ENCODE results near the gene PRDM10.
A peak's percentile ranks its signal among the peaks of the same experiment; 100 is the strongest.
"Not testable (repeated sequence)": the region's sequence is repeated elsewhere in the genome, so short reads cannot be mapped to it uniquely, and the experiment has no call there.

The PRDM10 gene

GRCh38 chr11:129968591-129969419 is 33.8 kb downstream of the PRDM10 start:
- no peak overlapping the region for H3K4me3 ChIP-seq (ENCODE audit: low read depth in 1 of 5, low read length in 5 of 5)
- peaks cover 0 to 7% (median 0%) of the 10 kb centered on the region in 5 donors for H3K4me1 ChIP-seq (ENCODE audit: control insufficient read depth in 5 of 5, insufficient read depth in 5 of 5, low read length in 5 of 5)
- H3K36me3 ChIP-seq (ENCODE audit: control insufficient read depth in 5 of 5, insufficient read depth in 5 of 5, low read length in 5 of 5), result no peaks in the 10 kb centered on the region
- no peak overlapping the region for H3K27ac ChIP-seq (ENCODE audit: low read depth, low read length)
- no peaks in the 10 kb centered on the region for H3K9me3 ChIP-seq (ENCODE audit: control insufficient read depth in 5 of 5, low read length in 5 of 5)
- H3K9ac ChIP-seq (ENCODE audit: low read length in 5 of 5), result peak overlapping the region in 1 of 5 donors; percentile 0
- H3K27me3 ChIP-seq (ENCODE audit: control insufficient read depth in 5 of 5, insufficient read depth in 4 of 5, low read length in 5 of 5), result no peaks in the 10 kb centered on the region

GRCh38 chr11:129967996-129968395 is 34.6 kb downstream of the PRDM10 start:
- Histone ChIP-seq H3K9ac (ENCODE audit: low read length in 5 of 5) (no peak overlapping the region), H3K27me3 (ENCODE audit: control insufficient read depth in 5 of 5, insufficient read depth in 4 of 5, low read length in 5 of 5) (no peaks in the 10 kb centered on the region), H3K4me1 (ENCODE audit: control insufficient read depth in 5 of 5, insufficient read depth in 5 of 5, low read length in 5 of 5) (peaks cover 0 to 7% (median 0%) of the 10 kb centered on the region in 5 donors), H3K36me3 (ENCODE audit: control insufficient read depth in 5 of 5, insufficient read depth in 5 of 5, low read length in 5 of 5) (no peaks in the 10 kb centered on the region), H3K27ac (ENCODE audit: low read depth, low read length) (no peak overlapping the region), H3K4me3 (ENCODE audit: low read depth in 1 of 5, low read length in 5 of 5) (no peak overlapping the region), H3K9me3 (ENCODE audit: control insufficient read depth in 5 of 5, low read length in 5 of 5) (no peaks in the 10 kb centered on the region)

- H3K27ac ChIP-seq (ENCODE audit: low read depth, low read length), result no peak overlapping the region
- no peak overlapping the region for H3K9ac ChIP-seq (ENCODE audit: low read length in 5 of 5)
- peaks cover 0 to 5% (median 2%) of the 10 kb centered on the region in 5 donors for H3K36me3 ChIP-seq (ENCODE audit: control insufficient read depth in 5 of 5, insufficient read depth in 5 of 5, low read length in 5 of 5)
- H3K27me3 ChIP-seq (ENCODE audit: control insufficient read depth in 5 of 5, insufficient read depth in 4 of 5, low read length in 5 of 5), result no peaks in the 10 kb centered on the region
- H3K4me1 ChIP-seq (ENCODE audit: control insufficient read depth in 5 of 5, insufficient read depth in 5 of 5, low read length in 5 of 5), result peaks cover 0 to 7% (median 0%) of the 10 kb centered on the region in 5 donors
- H3K9me3 ChIP-seq (ENCODE audit: control insufficient read depth in 5 of 5, low read length in 5 of 5), result no peaks in the 10 kb centered on the region
- no peak overlapping the region for H3K4me3 ChIP-seq (ENCODE audit: low read depth in 1 of 5, low read length in 5 of 5)
Measured at GRCh38 chr11:129965248-129965647, 37.4 kb downstream of the PRDM10 start.

GRCh38 chr11:129960216-129961214 is 42.1 kb downstream of the PRDM10 start:
- no peak overlapping the region for H3K9ac ChIP-seq (ENCODE audit: low read length in 5 of 5)
- H3K4me1 ChIP-seq (ENCODE audit: control insufficient read depth in 5 of 5, insufficient read depth in 5 of 5, low read length in 5 of 5), result no peaks in the 10 kb centered on the region

GRCh38 chr11:129959687-129960086 is 42.9 kb downstream of the PRDM10 start:
- Histone ChIP-seq H3K9me3 (ENCODE audit: control insufficient read depth in 5 of 5, low read length in 5 of 5) (no peaks in the 10 kb centered on the region), H3K27ac (ENCODE audit: low read depth, low read length) (no peak overlapping the region), H3K4me3 (ENCODE audit: low read depth in 1 of 5, low read length in 5 of 5) (no peak overlapping the region), H3K4me1 (ENCODE audit: control insufficient read depth in 5 of 5, insufficient read depth in 5 of 5, low read length in 5 of 5) (no peaks in the 10 kb centered on the region), H3K27me3 (ENCODE audit: control insufficient read depth in 5 of 5, insufficient read depth in 4 of 5, low read length in 5 of 5) (no peaks in the 10 kb centered on the region), H3K36me3 (ENCODE audit: control insufficient read depth in 5 of 5, insufficient read depth in 5 of 5, low read length in 5 of 5) (peaks cover 8 to 30% (median 13%) of the 10 kb centered on the region in 5 donors), H3K9ac (ENCODE audit: low read length in 5 of 5) (no peak overlapping the region)

More at GRCh38 chr11:129960216-129961214, 42.1 kb downstream of the PRDM10 start:
- Histone ChIP-seq H3K27me3 (ENCODE audit: control insufficient read depth in 5 of 5, insufficient read depth in 4 of 5, low read length in 5 of 5) (no peaks in the 10 kb centered on the region), H3K4me3 (ENCODE audit: low read depth in 1 of 5, low read length in 5 of 5) (no peak overlapping the region), H3K36me3 (ENCODE audit: control insufficient read depth in 5 of 5, insufficient read depth in 5 of 5, low read length in 5 of 5) (peaks cover 8 to 26% (median 13%) of the 10 kb centered on the region in 5 donors), H3K9me3 (ENCODE audit: control insufficient read depth in 5 of 5, low read length in 5 of 5) (no peaks in the 10 kb centered on the region), H3K27ac (ENCODE audit: low read depth, low read length) (no peak overlapping the region)

- no peaks in the 10 kb centered on the region for H3K27me3 ChIP-seq (ENCODE audit: control insufficient read depth in 5 of 5, insufficient read depth in 4 of 5, low read length in 5 of 5)
- no peaks in the 10 kb centered on the region for H3K9me3 ChIP-seq (ENCODE audit: control insufficient read depth in 5 of 5, low read length in 5 of 5)
Measured at GRCh38 chr11:129955282-129955681, 47.4 kb downstream of the PRDM10 start.

GRCh38 chr11:129954703-129955102 is 47.9 kb downstream of the PRDM10 start:
- peaks cover 0 to 16% (median 4%) of the 10 kb centered on the region in 5 donors for H3K4me1 ChIP-seq (ENCODE audit: control insufficient read depth in 5 of 5, insufficient read depth in 5 of 5, low read length in 5 of 5)
- H3K9ac ChIP-seq (ENCODE audit: low read length in 5 of 5); H3K27me3 ChIP-seq (ENCODE audit: control insufficient read depth in 5 of 5, insufficient read depth in 4 of 5, low read length in 5 of 5); H3K9me3 ChIP-seq (ENCODE audit: control insufficient read depth in 5 of 5, low read length in 5 of 5); H3K27ac ChIP-seq (ENCODE audit: low read depth, low read length); H3K4me3 ChIP-seq (ENCODE audit: low read depth in 1 of 5, low read length in 5 of 5): not testable (repeated sequence)
- peaks cover 6 to 26% (median 9%) of the 10 kb centered on the region in 5 donors for H3K36me3 ChIP-seq (ENCODE audit: control insufficient read depth in 5 of 5, insufficient read depth in 5 of 5, low read length in 5 of 5)

More at GRCh38 chr11:129955282-129955681, 47.4 kb downstream of the PRDM10 start:
- Histone ChIP-seq H3K27ac (ENCODE audit: low read depth, low read length) (no peak overlapping the region), H3K9ac (ENCODE audit: low read length in 5 of 5) (no peak overlapping the region), H3K4me3 (ENCODE audit: low read depth in 1 of 5, low read length in 5 of 5) (no peak overlapping the region), H3K36me3 (ENCODE audit: control insufficient read depth in 5 of 5, insufficient read depth in 5 of 5, low read length in 5 of 5) (peaks cover 6 to 27% (median 9%) of the 10 kb centered on the region in 5 donors), H3K4me1 (ENCODE audit: control insufficient read depth in 5 of 5, insufficient read depth in 5 of 5, low read length in 5 of 5) (peaks cover 0 to 10% (median 3%) of the 10 kb centered on the region in 5 donors)

- Histone ChIP-seq H3K4me3 (ENCODE audit: low read depth in 1 of 5, low read length in 5 of 5) (no peak overlapping the region), H3K9ac (ENCODE audit: low read length in 5 of 5) (no peak overlapping the region), H3K27ac (ENCODE audit: low read depth, low read length) (no peak overlapping the region), H3K9me3 (ENCODE audit: control insufficient read depth in 5 of 5, low read length in 5 of 5) (no peaks in the 10 kb centered on the region), H3K27me3 (ENCODE audit: control insufficient read depth in 5 of 5, insufficient read depth in 4 of 5, low read length in 5 of 5) (no peaks in the 10 kb centered on the region), H3K4me1 (ENCODE audit: control insufficient read depth in 5 of 5, insufficient read depth in 5 of 5, low read length in 5 of 5) (peaks cover 0 to 17% (median 4%) of the 10 kb centered on the region in 5 donors), H3K36me3 (ENCODE audit: control insufficient read depth in 5 of 5, insufficient read depth in 5 of 5, low read length in 5 of 5) (peaks cover 3 to 15% (median 9%) of the 10 kb centered on the region in 5 donors)
Measured at GRCh38 chr11:129951866-129952262, 50.8 kb downstream of the PRDM10 start.

GRCh38 chr11:129951201-129951865 is 51.3 kb downstream of the PRDM10 start:
- Histone ChIP-seq H3K9me3 (ENCODE audit: control insufficient read depth in 5 of 5, low read length in 5 of 5) (no peaks in the 10 kb centered on the region), H3K27ac (ENCODE audit: low read depth, low read length) (no peak overlapping the region), H3K4me3 (ENCODE audit: low read depth in 1 of 5, low read length in 5 of 5) (no peak overlapping the region), H3K36me3 (ENCODE audit: control insufficient read depth in 5 of 5, insufficient read depth in 5 of 5, low read length in 5 of 5) (peaks cover 3 to 18% (median 9%) of the 10 kb centered on the region in 5 donors), H3K4me1 (ENCODE audit: control insufficient read depth in 5 of 5, insufficient read depth in 5 of 5, low read length in 5 of 5) (peaks cover 0 to 17% (median 4%) of the 10 kb centered on the region in 5 donors), H3K9ac (ENCODE audit: low read length in 5 of 5) (no peak overlapping the region), H3K27me3 (ENCODE audit: control insufficient read depth in 5 of 5, insufficient read depth in 4 of 5, low read length in 5 of 5) (no peaks in the 10 kb centered on the region)
